Neural cell (in vitro differentiated cells): Measurements from ENCODE around the gene CYP8B1. TPM values are rescaled to one million over a fixed set of nuclear protein-coding genes. Genes with fewer than 3 reads are reported as not detected.

Source experiments
- H2AFZ ChIP-seq: fragments of 200-600, 300-800 bp; sonication (generic), shearing (Covaris generic); 2 replicates; pipeline ENCODE4 v1.6.0; 2014; ENCODE audit warnings: low read depth, mild to moderate bottlenecking, antibody characterized with exemption, low read length, moderate library complexity
- H3F3A ChIP-seq: fragments of 200-600 bp; shearing (Covaris generic); 2 replicates; pipeline ENCODE4 v1.6.1; 2016; ENCODE audit warnings: mild to moderate bottlenecking, moderate library complexity, mixed read lengths, antibody characterized with exemption, low read length; ENCODE audit not compliant: insufficient read depth, poor library complexity, severe bottlenecking
- H3K27ac ChIP-seq: fragments of 200-600, 300-800 bp; sonication (generic), shearing (Covaris generic); 2 replicates; pipeline ENCODE4 v1.5.1; 2014; ENCODE audit warnings: mild to moderate bottlenecking, low read length, moderate library complexity
- H3K27me3 ChIP-seq: fragments of 300-800, 200-600 bp; sonication (generic), shearing (Covaris generic); 2 replicates; pipeline ENCODE4 v1.6.0; 2014; ENCODE audit warnings: mild to moderate bottlenecking, low read depth, low read length, moderate library complexity; ENCODE audit not compliant: insufficient read depth
- H3K36me3 ChIP-seq: fragments of 300-800, 200-600 bp; sonication (generic), shearing (Covaris generic); 2 replicates; pipeline ENCODE4 v1.5.1; 2014; ENCODE audit warnings: mild to moderate bottlenecking, antibody characterized with exemption, low read length, moderate library complexity; ENCODE audit not compliant: insufficient read depth
- H3K4me2 ChIP-seq: fragments of 300-800, 200-600 bp; sonication (generic), shearing (Covaris generic); 2 replicates; pipeline ENCODE4 v1.6.0; 2014; ENCODE audit warnings: mild to moderate bottlenecking, low read length
- H3K4me3 ChIP-seq: fragments of 300-800, 200-600 bp; sonication (generic), shearing (Covaris generic); 2 replicates; pipeline ENCODE4 v1.5.1; 2014; ENCODE audit warnings: mild to moderate bottlenecking, low read length, moderate library complexity
- H3K79me2 ChIP-seq: fragments of 200-600 bp; shearing (Covaris generic); replicated peaks from 2 replicates; pipeline ENCODE4 v1.6.0; 2014; ENCODE audit warnings: mild to moderate bottlenecking, low read length, moderate library complexity; ENCODE audit not compliant: insufficient read depth
- H3K9ac ChIP-seq: fragments of 300-800, 200-600 bp; sonication (generic), shearing (Covaris generic); 2 replicates; pipeline ENCODE4 v1.6.1; 2016; ENCODE audit warnings: mild to moderate bottlenecking, low read length, mixed read lengths
- H3K9me2 ChIP-seq: fragments of 200-600 bp; shearing (Covaris generic); 2 replicates; pipeline ENCODE4 v1.6.1; 2016; ENCODE audit warnings: mild to moderate bottlenecking, low read length, mixed read lengths; ENCODE audit not compliant: insufficient read depth
- H3K9me3 ChIP-seq: fragments of 200-600, 300-800 bp; sonication (generic), shearing (Covaris generic); 2 replicates; pipeline ENCODE4 v1.6.1; 2016; ENCODE audit warnings: mild to moderate bottlenecking, mixed run types, low read length, moderate library complexity, mixed read lengths
- H4K20me1 ChIP-seq: fragments of 200-600 bp; shearing (Covaris generic); 2 replicates; pipeline ENCODE4 v1.6.1; 2016; ENCODE audit warnings: mild to moderate bottlenecking, mixed run types; ENCODE audit not compliant: insufficient read depth
- EP300 ChIP-seq: fragments of 450-650 bp; conservative IDR thresholded peaks from 2 replicates; pipeline ENCODE4 v1.6.1; 2014; ENCODE audit warnings: antibody characterized with exemption, mild to moderate bottlenecking, moderate library complexity; ENCODE audit not compliant: poor library complexity, severe bottlenecking
- EZH2 ChIP-seq: fragments of 200-600, 300-800 bp; shearing (Covaris generic), sonication (generic); IDR thresholded peaks from 2 replicates; pipeline ENCODE4 v1.6.1; 2014; ENCODE audit warnings: antibody characterized with exemption, low read length, borderline replicate concordance, mild to moderate bottlenecking; ENCODE audit not compliant: insufficient read depth, poor library complexity, severe bottlenecking
- MXI1 ChIP-seq: fragments of 450-650 bp; conservative IDR thresholded peaks from 2 replicates; pipeline ENCODE4 v1.6.1; 2014; ENCODE audit warnings: antibody characterized with exemption, mild to moderate bottlenecking; ENCODE audit not compliant: poor library complexity, severe bottlenecking
- POLR2AphosphoS5 ChIP-seq: IDR thresholded peaks from 2 replicates; pipeline ENCODE4 v1.6.1; 2012
- RAD21 ChIP-seq: fragments of 450-650 bp; conservative IDR thresholded peaks from 2 replicates; pipeline ENCODE4 v1.6.1; 2014; ENCODE audit warnings: antibody characterized with exemption, mild to moderate bottlenecking, moderate library complexity
- SMC3 ChIP-seq: fragments of 450-650 bp; conservative IDR thresholded peaks from 2 replicates; pipeline ENCODE4 v1.6.1; 2014; ENCODE audit warnings: antibody characterized with exemption, mild to moderate bottlenecking, moderate library complexity; ENCODE audit not compliant: poor library complexity
- TAF1 ChIP-seq: IDR thresholded peaks from 2 replicates; pipeline ENCODE4 v1.6.1; 2012; ENCODE audit warnings: low read depth
- polyA plus RNA-seq: library from polyadenylated mRNA; depleted of rRNA; stranded (reverse); fragments of >200 nt; gene quantifications from 2 replicates; pipeline ENCODE4 v1.2.3, GENCODE V29; 2014
- TF ChIP-seq, protein P1 (sequence below): IDR thresholded peaks from 2 replicates; pipeline ENCODE4 v1.6.1; 2012; ENCODE audit warnings: borderline replicate concordance
- TF ChIP-seq, protein P2 (sequence below): fragments of 450-650 bp; IDR thresholded peaks from 2 replicates; pipeline ENCODE4 v1.5.1; 2014; ENCODE audit warnings: antibody characterized with exemption, mild to moderate bottlenecking, moderate library complexity; ENCODE audit not compliant: poor library complexity, severe bottlenecking

CYP8B1 gene
- polyA plus RNA-seq, 1 donor from 2014 or later = not detected

DNA sequence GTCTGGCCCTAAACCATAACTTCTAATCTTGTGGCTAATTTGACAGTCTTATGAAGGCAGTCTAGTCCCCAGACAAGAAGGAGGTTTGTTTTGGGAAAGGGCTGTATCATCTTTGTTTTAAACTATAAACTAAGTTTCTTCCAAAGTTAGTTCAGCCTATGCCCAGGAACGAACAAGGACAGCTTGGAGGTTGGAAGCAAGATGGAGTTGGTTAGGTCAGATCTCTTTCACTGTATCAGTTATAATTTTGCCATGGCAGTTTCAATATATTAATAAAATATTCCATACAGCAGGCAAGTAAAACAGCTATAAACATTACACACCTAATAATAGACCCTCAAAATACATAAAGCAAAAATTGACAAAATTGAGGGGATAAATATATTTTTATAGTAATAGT lies 17.1 kb upstream of the CYP8B1 start:
- no peaks in the 10 kb centered on the region for H4K20me1 ChIP-seq
- H2AFZ ChIP-seq = no peak overlapping the region
- no peak for TF ChIP-seq EZH2
- TF ChIP-seq POLR2AphosphoS5 = no peak
- TF ChIP-seq RAD21 = no peak
- TF ChIP-seq SMC3 = no peak
- TF ChIP-seq, protein P1, sequence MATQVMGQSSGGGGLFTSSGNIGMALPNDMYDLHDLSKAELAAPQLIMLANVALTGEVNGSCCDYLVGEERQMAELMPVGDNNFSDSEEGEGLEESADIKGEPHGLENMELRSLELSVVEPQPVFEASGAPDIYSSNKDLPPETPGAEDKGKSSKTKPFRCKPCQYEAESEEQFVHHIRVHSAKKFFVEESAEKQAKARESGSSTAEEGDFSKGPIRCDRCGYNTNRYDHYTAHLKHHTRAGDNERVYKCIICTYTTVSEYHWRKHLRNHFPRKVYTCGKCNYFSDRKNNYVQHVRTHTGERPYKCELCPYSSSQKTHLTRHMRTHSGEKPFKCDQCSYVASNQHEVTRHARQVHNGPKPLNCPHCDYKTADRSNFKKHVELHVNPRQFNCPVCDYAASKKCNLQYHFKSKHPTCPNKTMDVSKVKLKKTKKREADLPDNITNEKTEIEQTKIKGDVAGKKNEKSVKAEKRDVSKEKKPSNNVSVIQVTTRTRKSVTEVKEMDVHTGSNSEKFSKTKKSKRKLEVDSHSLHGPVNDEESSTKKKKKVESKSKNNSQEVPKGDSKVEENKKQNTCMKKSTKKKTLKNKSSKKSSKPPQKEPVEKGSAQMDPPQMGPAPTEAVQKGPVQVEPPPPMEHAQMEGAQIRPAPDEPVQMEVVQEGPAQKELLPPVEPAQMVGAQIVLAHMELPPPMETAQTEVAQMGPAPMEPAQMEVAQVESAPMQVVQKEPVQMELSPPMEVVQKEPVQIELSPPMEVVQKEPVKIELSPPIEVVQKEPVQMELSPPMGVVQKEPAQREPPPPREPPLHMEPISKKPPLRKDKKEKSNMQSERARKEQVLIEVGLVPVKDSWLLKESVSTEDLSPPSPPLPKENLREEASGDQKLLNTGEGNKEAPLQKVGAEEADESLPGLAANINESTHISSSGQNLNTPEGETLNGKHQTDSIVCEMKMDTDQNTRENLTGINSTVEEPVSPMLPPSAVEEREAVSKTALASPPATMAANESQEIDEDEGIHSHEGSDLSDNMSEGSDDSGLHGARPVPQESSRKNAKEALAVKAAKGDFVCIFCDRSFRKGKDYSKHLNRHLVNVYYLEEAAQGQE = no peak
- TF ChIP-seq EP300 = no peak
- TF ChIP-seq TAF1 = no peak
- TF ChIP-seq MXI1 = no peak
- TF ChIP-seq, protein P2, sequence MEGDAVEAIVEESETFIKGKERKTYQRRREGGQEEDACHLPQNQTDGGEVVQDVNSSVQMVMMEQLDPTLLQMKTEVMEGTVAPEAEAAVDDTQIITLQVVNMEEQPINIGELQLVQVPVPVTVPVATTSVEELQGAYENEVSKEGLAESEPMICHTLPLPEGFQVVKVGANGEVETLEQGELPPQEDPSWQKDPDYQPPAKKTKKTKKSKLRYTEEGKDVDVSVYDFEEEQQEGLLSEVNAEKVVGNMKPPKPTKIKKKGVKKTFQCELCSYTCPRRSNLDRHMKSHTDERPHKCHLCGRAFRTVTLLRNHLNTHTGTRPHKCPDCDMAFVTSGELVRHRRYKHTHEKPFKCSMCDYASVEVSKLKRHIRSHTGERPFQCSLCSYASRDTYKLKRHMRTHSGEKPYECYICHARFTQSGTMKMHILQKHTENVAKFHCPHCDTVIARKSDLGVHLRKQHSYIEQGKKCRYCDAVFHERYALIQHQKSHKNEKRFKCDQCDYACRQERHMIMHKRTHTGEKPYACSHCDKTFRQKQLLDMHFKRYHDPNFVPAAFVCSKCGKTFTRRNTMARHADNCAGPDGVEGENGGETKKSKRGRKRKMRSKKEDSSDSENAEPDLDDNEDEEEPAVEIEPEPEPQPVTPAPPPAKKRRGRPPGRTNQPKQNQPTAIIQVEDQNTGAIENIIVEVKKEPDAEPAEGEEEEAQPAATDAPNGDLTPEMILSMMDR = no peak
- no peak overlapping the region for H3K4me3 ChIP-seq
- no peak overlapping the region for H3K27ac ChIP-seq
- H3K9ac ChIP-seq = no peak overlapping the region
- H3K9me3 ChIP-seq = no peaks in the 10 kb centered on the region
- no peaks in the 10 kb centered on the region for H3K27me3 ChIP-seq
- H3K79me2 ChIP-seq = no peaks in the 10 kb centered on the region
- H3F3A ChIP-seq = no peaks in the 10 kb centered on the region
- H3K9me2 ChIP-seq = no peaks in the 10 kb centered on the region
- no peaks in the 10 kb centered on the region for H3K36me3 ChIP-seq
- no peak overlapping the region for H3K4me2 ChIP-seq

DNA sequence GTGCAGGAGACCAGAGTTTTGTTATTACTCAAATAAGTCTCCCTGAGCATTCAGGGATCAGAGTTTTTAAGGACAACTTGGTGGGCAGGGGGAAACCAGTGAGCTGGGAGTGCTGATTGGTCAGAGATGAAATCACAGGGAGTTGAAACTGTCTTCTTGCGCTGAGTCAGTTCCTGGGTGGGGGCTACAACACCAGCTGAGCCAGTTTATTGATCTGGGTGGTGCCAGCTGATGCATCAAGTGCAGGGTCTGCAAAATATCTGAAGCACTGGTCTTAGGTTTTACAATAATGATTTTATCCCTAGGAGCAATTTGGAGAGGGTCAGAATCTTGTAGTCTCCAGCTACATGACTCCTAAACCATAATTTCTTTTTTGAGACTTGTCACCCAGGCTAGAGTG lies 16.5 kb upstream of the CYP8B1 start:
- no peak overlapping the region for H3K9ac ChIP-seq
- no peaks in the 10 kb centered on the region for H3K9me2 ChIP-seq
- H3K9me3 ChIP-seq = no peaks in the 10 kb centered on the region
- no peaks in the 10 kb centered on the region for H3F3A ChIP-seq
- H3K27me3 ChIP-seq = no peaks in the 10 kb centered on the region
- H3K79me2 ChIP-seq = no peaks in the 10 kb centered on the region
- H3K27ac ChIP-seq = no peak overlapping the region
- TF ChIP-seq MXI1 = no peak
- TF ChIP-seq POLR2AphosphoS5 = no peak
- no peak for TF ChIP-seq EZH2
- no peaks in the 10 kb centered on the region for H4K20me1 ChIP-seq
- no peak overlapping the region for H2AFZ ChIP-seq
- no peak overlapping the region for H3K4me3 ChIP-seq
- H3K4me2 ChIP-seq = no peak overlapping the region
- H3K36me3 ChIP-seq = no peaks in the 10 kb centered on the region

DNA sequence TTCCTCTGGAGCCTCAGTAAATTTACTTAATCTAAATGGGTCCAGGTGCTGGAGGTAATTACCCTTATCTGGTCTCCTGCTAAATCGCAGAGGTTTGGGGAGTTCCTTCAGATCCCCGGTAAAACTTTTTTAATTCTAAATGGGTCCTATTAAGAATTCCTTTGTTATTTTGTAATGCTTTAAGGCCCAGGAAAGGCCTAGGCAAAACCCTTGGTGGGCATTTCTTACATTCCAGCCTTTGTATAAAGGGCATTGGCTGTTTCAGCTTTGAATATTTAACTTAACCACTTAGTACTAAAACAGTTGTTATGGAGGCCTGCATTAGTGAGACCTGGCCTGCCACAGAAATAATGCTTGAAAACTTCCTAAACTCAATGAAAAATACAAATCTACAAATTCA lies 15.4 kb upstream of the CYP8B1 start:
- H3K27ac ChIP-seq = no peak overlapping the region
- no peak overlapping the region for H3K4me2 ChIP-seq
- no peak overlapping the region for H3K9ac ChIP-seq

More for the DNA sequence above, 15.4 kb upstream of the CYP8B1 start:
- H2AFZ ChIP-seq = no peak overlapping the region
- H4K20me1 ChIP-seq = no peaks in the 10 kb centered on the region
- H3K27me3 ChIP-seq = no peaks in the 10 kb centered on the region
- H3K9me3 ChIP-seq = no peaks in the 10 kb centered on the region
- no peak overlapping the region for H3K4me3 ChIP-seq
- H3F3A ChIP-seq = no peaks in the 10 kb centered on the region
- no peaks in the 10 kb centered on the region for H3K79me2 ChIP-seq
- no peaks in the 10 kb centered on the region for H3K36me3 ChIP-seq
- no peaks in the 10 kb centered on the region for H3K9me2 ChIP-seq
- TF ChIP-seq POLR2AphosphoS5 = no peak
- TF ChIP-seq, protein P2 = no peak
- TF ChIP-seq EP300 = no peak
- TF ChIP-seq, protein P1 = no peak
- no peak for TF ChIP-seq RAD21
- no peak for TF ChIP-seq SMC3
- TF ChIP-seq MXI1 = no peak
- no peak for TF ChIP-seq TAF1
- TF ChIP-seq EZH2 = no peak
